Hematopoietic multipotent progenitor cell treated with erythropoietin and hydrocortisone succinate and interleukin-3 and kit ligand, for 17 days (in vitro differentiated cells): ENCODE measurements around the gene KCNA1.
"Not testable (repeated sequence)": the region's sequence is repeated elsewhere in the genome, so short reads cannot be mapped to it uniquely, and the experiment has no call there.

ENCODE experiments used
- DNase-seq: peaks from one replicate; pipeline ENCODE4 v3.0.0-alpha.2; 2015; ENCODE audit warnings: low spot score

The KCNA1 gene

GRCh38 chr12:4909734-4910501 lies at the start of gene KCNA1:
TSS of gene KCNA1 (plus strand) at chr12:4909905. CDS start at chr12:4911379, 1,474 bp downstream.
- DNase-seq: no peak

- no peak for DNase-seq
Measured at GRCh38 chr12:4860741-4861140, 49.0 kb upstream of the KCNA1 start.

GRCh38 chr12:4862809-4863208 lies 46.9 kb upstream of the KCNA1 start:
- DNase-seq: no peak

GRCh38 chr12:4864575-4864974 lies 45.1 kb upstream of the KCNA1 start:
- no peak for DNase-seq

GRCh38 chr12:4865246-4865645 lies 44.5 kb upstream of the KCNA1 start:
- no peak for DNase-seq

GRCh38 chr12:4866299-4866698 lies 43.4 kb upstream of the KCNA1 start:
- DNase-seq: no peak

GRCh38 chr12:4867384-4867783 lies 42.3 kb upstream of the KCNA1 start:
- DNase-seq: no peak

GRCh38 chr12:4870423-4870822 lies 39.3 kb upstream of the KCNA1 start:
- DNase-seq: no peak

GRCh38 chr12:4871514-4871913 lies 38.2 kb upstream of the KCNA1 start:
- no peak for DNase-seq

GRCh38 chr12:4873947-4874346 lies 35.8 kb upstream of the KCNA1 start:
- DNase-seq: no peak

- DNase-seq: no peak
Measured at GRCh38 chr12:4874671-4875070, 35.0 kb upstream of the KCNA1 start.

- not testable (repeated sequence) for DNase-seq
Measured at GRCh38 chr12:4879481-4879880, 30.2 kb upstream of the KCNA1 start.

GRCh38 chr12:4881266-4882064 lies 28.2 kb upstream of the KCNA1 start:
- no peak for DNase-seq

GRCh38 chr12:4891866-4892265 lies 17.8 kb upstream of the KCNA1 start:
- no peak for DNase-seq

GRCh38 chr12:4892418-4892817 lies 17.3 kb upstream of the KCNA1 start:
- no peak for DNase-seq

GRCh38 chr12:4894019-4894418 lies 15.7 kb upstream of the KCNA1 start:
- no peak for DNase-seq

- no peak for DNase-seq
Measured at GRCh38 chr12:4899364-4899763, 10.3 kb upstream of the KCNA1 start.

GRCh38 chr12:4900327-4900726 lies 9.4 kb upstream of the KCNA1 start:
- no peak for DNase-seq

GRCh38 chr12:4905316-4905715 lies 4.4 kb upstream of the KCNA1 start:
- no peak for DNase-seq

- no peak for DNase-seq
Measured at GRCh38 chr12:4908684-4909409, 858 bp upstream of the KCNA1 start.

- no peak for DNase-seq
Measured at GRCh38 chr12:4909410-4909733, 333 bp upstream of the KCNA1 start.

GRCh38 chr12:4910502-4911315 lies 1.0 kb downstream of the KCNA1 start:
- no peak for DNase-seq
